HEK293 (cell line): ENCODE results near the gene LY6G5C.

Experiments used
- CTCF ChIA-PET: fragments of 350-600 bp; formaldehyde crosslinking; extraction: SDS; loops from one replicate; lab custom pipeline; 2021; ENCODE audit warnings: antibody characterized with exemption; lab: Yijun Ruan, JAX
- POLR2A ChIA-PET: fragments of 300-600 bp; formaldehyde crosslinking; extraction: SDS; loops from one replicate; lab custom pipeline; 2020; ENCODE audit warnings: antibody characterized with exemption, inconsistent platforms; lab: Yijun Ruan, JAX
- H3K27ac ChIP-seq: fragments of 200-500 bp; sonication (Bioruptor generic); 2 replicates; pipeline ENCODE4 v1.5.1; 2014; ENCODE audit warnings: low read depth, low read length, control low read depth, inconsistent platforms; ENCODE audit errors: extremely low read depth
- H3K36me3 ChIP-seq, 2 experiments: fragments of 200-500 bp in 1 of 2; sonication (Bioruptor generic) in 1 of 2; 1 replicate in 1 of 2; 2 replicates in 1 of 2; pipeline ENCODE4 v1.5.1; 2014 to 2017; ENCODE audit warnings: inconsistent platforms in 2 of 2, low read length in 2 of 2; ENCODE audit not compliant: control insufficient read depth in 2 of 2, insufficient read depth in 1 of 2
- H3K4me1 ChIP-seq: fragments of 200-500 bp; sonication (Bioruptor generic); 2 replicates; pipeline ENCODE4 v1.5.1; 2014; ENCODE audit warnings: mild to moderate bottlenecking, low read length, inconsistent platforms; ENCODE audit not compliant: control insufficient read depth, insufficient read depth
- H3K4me3 ChIP-seq: 2 replicates; pipeline ENCODE4 v1.5.1; 2011; ENCODE audit warnings: low read depth, mild to moderate bottlenecking, control low read depth, low read length, moderate library complexity
- H3K9me3 ChIP-seq: fragments of 200-500 bp; sonication (Bioruptor generic); 2 replicates; pipeline ENCODE4 v1.5.1; 2014; ENCODE audit warnings: low read depth, low read length, inconsistent platforms; ENCODE audit not compliant: control insufficient read depth, insufficient read depth
- HIC1 ChIP-seq: fragments of 450-650 bp; formaldehyde crosslinking; IDR thresholded peaks from 2 replicates; pipeline ENCODE4 v1.5.1; 2016; ENCODE audit warnings: missing biosample characterization, missing genetic modification characterization
- HOXD13 ChIP-seq: sonication (generic); formaldehyde crosslinking; IDR thresholded peaks from 2 replicates; pipeline ENCODE4 v1.8.0; 2022; ENCODE audit warnings: missing genetic modification reagents, borderline replicate concordance
- IKZF3 ChIP-seq: fragments of 450-650 bp; IDR thresholded peaks from 2 replicates; pipeline ENCODE4 v1.5.0; 2018; ENCODE audit warnings: missing biosample characterization, mild to moderate bottlenecking, missing genetic modification characterization, moderate library complexity
- ZBTB48 ChIP-seq: fragments of 450-650 bp; formaldehyde crosslinking; IDR thresholded peaks from 2 replicates; pipeline ENCODE4 v1.5.1; 2016; ENCODE audit warnings: missing biosample characterization, missing genetic modification characterization
- ZNF121 ChIP-seq: fragments of 450-650 bp; formaldehyde crosslinking; IDR thresholded peaks from 2 replicates; pipeline ENCODE4 v1.5.1; 2016; ENCODE audit warnings: missing biosample characterization, missing genetic modification characterization
- ZNF26 ChIP-seq: fragments of 450-650 bp; formaldehyde crosslinking; IDR thresholded peaks from 2 replicates; pipeline ENCODE4 v1.5.1; 2016; ENCODE audit warnings: missing biosample characterization, missing genetic modification characterization
- ZNF518A ChIP-seq: fragments of 450-650 bp; formaldehyde crosslinking; conservative IDR thresholded peaks from 2 replicates; pipeline ENCODE4 v1.5.1; 2016; ENCODE audit warnings: low read depth, missing biosample characterization, missing genetic modification characterization
- ZNF544 ChIP-seq: fragments of 450-650 bp; formaldehyde crosslinking; IDR thresholded peaks from 2 replicates; pipeline ENCODE4 v1.5.0; 2017; ENCODE audit warnings: missing biosample characterization, missing genetic modification characterization
- ZNF600 ChIP-seq: fragments of 450-650 bp; formaldehyde crosslinking; IDR thresholded peaks from 2 replicates; pipeline ENCODE4 v1.5.1; 2016; ENCODE audit warnings: missing biosample characterization, missing genetic modification characterization
- ZNF701 ChIP-seq: fragments of 450-650 bp; formaldehyde crosslinking; IDR thresholded peaks from 2 replicates; pipeline ENCODE4 v1.5.1; 2016; ENCODE audit warnings: missing biosample characterization, missing genetic modification characterization
- ZSCAN16 ChIP-seq: fragments of 450-650 bp; formaldehyde crosslinking; IDR thresholded peaks from 2 replicates; pipeline ENCODE4 v1.5.1; 2016; ENCODE audit warnings: missing biosample characterization, missing genetic modification characterization
- TF ChIP-seq, protein P1 (sequence below): fragments of 450-650 bp; formaldehyde crosslinking; IDR thresholded peaks from 2 replicates; pipeline ENCODE4 v1.5.1; 2016; ENCODE audit warnings: missing biosample characterization, missing genetic modification characterization

The LY6G5C gene

DNA sequence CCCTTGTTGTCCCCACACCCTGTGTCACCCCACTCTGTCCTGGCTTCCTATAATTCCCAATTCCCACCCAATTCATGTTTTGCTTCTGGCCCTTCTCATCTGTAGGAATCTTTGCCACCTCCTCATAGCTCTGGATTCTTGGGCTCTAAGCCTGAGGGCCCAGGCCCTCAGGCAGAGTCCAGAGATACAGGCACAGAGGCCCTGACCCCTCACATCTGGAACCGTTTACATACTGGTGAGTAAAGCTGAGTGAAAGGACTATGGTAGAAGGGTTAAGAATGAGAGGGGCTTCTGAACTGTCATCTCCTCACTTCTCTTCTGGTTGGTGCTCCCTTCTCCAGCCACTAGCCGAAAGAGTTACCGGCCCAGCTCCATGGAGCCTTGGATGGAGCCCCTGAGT lies 46.7 kb downstream of the LY6G5C start:
- TF ChIP-seq, protein P1, sequence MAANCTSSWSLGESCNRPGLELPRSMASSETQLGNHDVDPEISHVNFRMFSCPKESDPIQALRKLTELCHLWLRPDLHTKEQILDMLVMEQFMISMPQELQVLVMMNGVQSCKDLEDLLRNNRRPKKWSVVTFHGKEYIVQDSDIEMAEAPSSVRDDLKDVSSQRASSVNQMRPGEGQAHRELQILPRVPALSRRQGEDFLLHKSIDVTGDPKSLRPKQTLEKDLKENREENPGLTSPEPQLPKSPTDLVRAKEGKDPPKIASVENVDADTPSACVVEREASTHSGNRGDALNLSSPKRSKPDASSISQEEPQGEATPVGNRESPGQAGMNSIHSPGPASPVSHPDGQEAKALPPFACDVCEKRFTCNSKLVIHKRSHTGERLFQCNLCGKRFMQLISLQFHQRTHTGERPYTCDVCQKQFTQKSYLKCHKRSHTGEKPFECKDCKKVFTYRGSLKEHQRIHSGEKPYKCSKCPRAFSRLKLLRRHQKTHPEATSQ (tag by site-specific recombination): no peak
- TF ChIP-seq IKZF3 (tag by site-specific recombination): 0 out of 2 replicates have a peak, but pooled peaks have one; percentile 10
- POLR2A ChIA-PET: interaction anchor here (0.5 to 11.0 kb wide), 5 partner anchors 8 to 193 kb away, joined by 4 to 123 read pairs (median 7); partner anchors contain the start of genes BAG6 and HSPA1B

DNA sequence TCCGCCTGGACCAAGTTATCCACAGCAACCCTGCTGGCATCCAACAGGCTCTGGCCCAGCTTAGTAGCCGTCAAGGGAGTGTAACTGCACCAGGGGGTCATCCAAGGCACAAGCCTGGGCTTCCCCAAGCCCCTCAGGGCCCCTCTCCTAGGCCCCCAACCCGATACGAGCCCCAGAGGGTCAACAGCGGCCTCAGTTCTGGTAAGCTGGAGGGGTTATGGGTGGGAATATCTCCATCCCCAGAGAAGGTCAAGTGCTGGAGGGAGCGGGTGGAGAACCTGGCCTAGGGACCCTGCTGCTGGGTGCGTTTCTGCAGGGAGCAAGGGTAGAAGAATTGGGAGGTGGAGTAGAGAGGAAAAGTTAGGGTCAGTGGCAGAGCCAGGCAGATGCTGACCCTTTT lies 47.4 kb downstream of the LY6G5C start:
- POLR2A ChIA-PET: interaction anchor here (0.9 to 11.0 kb wide), 4 partner anchors 7 to 182 kb away, joined by 3 to 123 read pairs (median 40); partner anchors contain the start of genes BAG6, HSPA1A and HSPA1L
- no peaks in the 10 kb centered on the region for H3K4me1 ChIP-seq
- no peak overlapping the region for H3K4me3 ChIP-seq
- no peaks in the 10 kb centered on the region for H3K9me3 ChIP-seq
- CTCF ChIA-PET: interaction anchor here (1.2 kb wide), 1 partner anchor 11 kb away, joined by 3 read pairs; no protein-coding TSS in a partner anchor
- TF ChIP-seq ZNF701 (tag by site-specific recombination) (no peak), ZBTB48 (tag by site-specific recombination) (peak; percentile 43; the same call in 1 of the 2 replicates), ZNF544 (tag by site-specific recombination) (no peak)
- peaks cover 55 to 97% of the 10 kb centered on the region in 2 experiments for H3K36me3 ChIP-seq
- H3K27ac ChIP-seq: no peak overlapping the region; the same call in 1 of the 2 replicates

More for the DNA sequence above, 46.7 kb downstream of the LY6G5C start:
- Histone ChIP-seq H3K4me1 (no peaks in the 10 kb centered on the region), H3K36me3 (peaks cover 54 to 96% of the 10 kb centered on the region in 2 experiments), H3K27ac (no peak overlapping the region), H3K9me3 (no peaks in the 10 kb centered on the region), H3K4me3 (no peak overlapping the region)
- CTCF ChIA-PET: interaction anchor here (1.1 to 1.2 kb wide), 2 partner anchors 12 to 17 kb away, joined by 3 read pairs; no protein-coding TSS in a partner anchor

GRCh38 chr6:31632279-31632946 lies 48.5 kb downstream of the LY6G5C start:
- no peaks in the 10 kb centered on the region for H3K4me1 ChIP-seq
- no peaks in the 10 kb centered on the region for H3K9me3 ChIP-seq
- 0 out of 2 replicates have a peak, but pooled peaks have one; percentile 18 for TF ChIP-seq HIC1 (tag by site-specific recombination)
- TF ChIP-seq ZNF518A (tag by site-specific recombination): no peak
- peak; percentile 44 for TF ChIP-seq ZNF600 (tag by site-specific recombination)
- TF ChIP-seq ZNF121 (tag by site-specific recombination): no peak
- no peak for TF ChIP-seq ZSCAN16
- TF ChIP-seq HOXD13 (CRISPR knock-in tag): 0 out of 2 replicates have a peak, but pooled peaks have one; percentile 12
- 0 out of 2 replicates have a peak, but pooled peaks have one; percentile 30 for TF ChIP-seq IKZF3 (tag by site-specific recombination)
- no peak for TF ChIP-seq ZNF26 (tag by site-specific recombination)
- CTCF ChIA-PET: no interaction called here
- POLR2A ChIA-PET: interaction anchor here (1.0 to 11.0 kb wide), 3 partner anchors 6 to 183 kb away, joined by 3 to 123 read pairs (median 76); partner anchors contain the start of genes BAG6, HSPA1A and HSPA1L
- peaks cover 62 to 100% of the 10 kb centered on the region in 2 experiments for H3K36me3 ChIP-seq
- peak overlapping the region; percentile 21; the same call in 1 of the 2 replicates for H3K27ac ChIP-seq
- H3K4me3 ChIP-seq: no peak overlapping the region
